D721Med (cell line): Measurements from ENCODE around the gene ATP12A.

ENCODE experiments used
- DNase-seq: peaks from one replicate; pipeline ENCODE4 v3.0.0; 2011; ENCODE audit warnings: low spot score; ENCODE audit not compliant: insufficient read length
- FAIRE-seq: peaks from 2 replicates; lab custom pipeline; 2011; peaks lifted over from hg19 to GRCh38; lab: Jason Lieb, UNC
- CTCF ChIP-seq: IDR thresholded peaks from 2 replicates; pipeline ENCODE4 v1.5.1; 2012; ENCODE audit warnings: mild to moderate bottlenecking, control low read depth; ENCODE audit not compliant: insufficient read depth; ENCODE audit errors: missing control alignments

Gene ATP12A

DNA sequence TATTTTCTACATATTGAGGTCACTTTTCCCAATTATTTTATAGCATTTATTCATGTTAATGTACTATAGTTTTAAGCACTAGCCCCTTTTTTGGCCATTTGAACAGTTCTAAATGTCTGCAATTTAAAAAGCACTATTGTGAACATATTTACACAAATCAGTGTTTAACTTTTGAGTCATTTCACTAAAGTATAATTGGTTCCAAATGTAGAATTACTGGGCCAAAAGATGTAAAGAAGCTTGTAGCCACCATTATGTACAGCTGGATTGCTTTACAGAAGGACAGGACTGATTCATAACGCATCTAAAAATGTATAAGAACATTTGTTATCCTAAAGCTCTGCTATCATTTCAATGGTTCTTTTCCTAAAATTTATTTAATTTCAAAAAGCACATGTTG is 16.6 kb upstream of the ATP12A start:
- no peak for FAIRE-seq
- no peak for DNase-seq
- TF ChIP-seq CTCF = no peak

- no peak for TF ChIP-seq CTCF
- FAIRE-seq = no peak
- no peak for DNase-seq
Observed at GRCh38 chr13:24664726-24665409, 15.3 kb upstream of the ATP12A start.

- TF ChIP-seq CTCF = no peak
- DNase-seq (no peak), FAIRE-seq (no peak)
Observed at GRCh38 chr13:24668511-24668910, 11.7 kb upstream of the ATP12A start.

DNA sequence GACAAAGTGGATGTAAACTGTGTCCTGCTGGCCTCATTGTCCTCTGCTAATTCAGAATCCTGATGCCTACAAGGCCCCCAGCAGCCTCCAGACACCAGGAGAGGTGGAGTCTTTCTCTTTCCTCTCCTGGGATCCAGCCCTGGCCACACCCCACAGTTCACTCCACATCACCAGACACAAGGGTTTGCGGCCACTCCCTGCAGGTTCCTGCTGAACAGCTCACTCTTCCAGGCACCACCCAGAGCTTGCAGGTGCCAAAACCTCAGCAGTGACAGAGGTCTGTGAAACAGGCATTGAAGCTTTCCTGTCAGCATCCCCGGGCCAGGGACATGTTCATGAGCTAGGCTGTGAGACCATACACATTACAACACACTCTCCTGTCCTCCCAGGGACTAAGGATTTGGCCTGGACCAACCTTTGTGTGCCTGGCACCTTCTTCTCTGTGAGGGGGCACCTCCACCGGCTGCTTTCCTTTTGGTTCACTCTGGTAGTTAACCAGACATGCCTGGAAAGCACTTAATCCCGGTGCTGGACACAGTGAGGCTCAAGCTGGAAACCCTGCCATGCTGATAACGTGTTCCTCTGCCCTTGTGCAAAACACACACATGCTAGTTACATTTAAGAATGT is 11.1 kb upstream of the ATP12A start:
- no peak for DNase-seq
- FAIRE-seq = no peak
- TF ChIP-seq CTCF = no peak

DNA sequence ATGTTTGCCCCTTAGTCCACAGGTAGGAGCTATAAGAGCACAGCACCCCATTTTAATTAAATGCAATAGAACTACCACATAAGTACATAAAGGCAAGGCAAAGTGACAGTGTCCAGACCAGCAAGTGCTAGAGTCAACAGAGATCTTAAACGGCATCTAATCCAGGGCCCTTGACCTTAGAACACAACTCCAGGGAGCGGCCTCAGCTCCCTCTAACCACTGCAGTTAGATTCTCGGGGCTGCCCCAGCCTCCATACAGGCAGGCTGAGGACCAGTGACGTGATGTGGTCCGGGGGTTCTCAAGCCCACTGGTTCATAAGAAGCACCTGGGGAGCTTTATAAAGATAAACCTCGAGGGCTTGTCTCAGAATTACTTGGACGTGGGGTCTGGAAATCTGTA is 10.0 kb upstream of the ATP12A start:
- no peak for TF ChIP-seq CTCF
- DNase-seq = no peak
- no peak for FAIRE-seq

GRCh38 chr13:24670961-24671381 is 9.2 kb upstream of the ATP12A start:
- TF ChIP-seq CTCF = no peak
- DNase-seq (no peak), FAIRE-seq (no peak)

GRCh38 chr13:24671386-24672113 is 8.7 kb upstream of the ATP12A start:
- DNase-seq (no peak), FAIRE-seq (no peak)
- peak; percentile 60 for TF ChIP-seq CTCF
